ENCODE results near the gene RASIP1. TPM values are rescaled to one million over a fixed set of nuclear protein-coding genes. Genes with fewer than 3 reads are reported as not detected.

Gene RASIP1
- total RNA-seq, 4 donors from 2014 or later = 5.9 to 105 (median 31.9) TPM

- no peaks in the 10 kb centered on the region for H3K27me3 ChIP-seq
- intact Hi-C loops (cut with DNase I; ENCODE audit: low total_unique reads) = no loop called here
- H3K36me3 ChIP-seq = no peaks in the 10 kb centered on the region
- H3K4me1 ChIP-seq = no peaks in the 10 kb centered on the region
- H3K27ac ChIP-seq = peak within 1 kb of the TSS in 1 of 2 donors; percentile 1
- H3K9me3 ChIP-seq = no peaks in the 10 kb centered on the region
- TF ChIP-seq CTCF (IDR thresholded peaks at IDR 0.05) (peak in 1 of 4 experiments; percentile 4), POLR2A (IDR thresholded peaks at IDR 0.05) (peak; percentile 24 to 41)
- H3K4me3 ChIP-seq = peak within 1 kb of the TSS; percentile 10 to 14
- DNase-seq = no peak
Measured at GRCh38 chr19:48752496-48753365, 12.3 kb upstream of the RASIP1 start, which contains the start of gene FUT1. FUT1 (minus strand) TSS chr19:48752641; CDS start chr19:48751281, 1,360 bp downstream.

DNA sequence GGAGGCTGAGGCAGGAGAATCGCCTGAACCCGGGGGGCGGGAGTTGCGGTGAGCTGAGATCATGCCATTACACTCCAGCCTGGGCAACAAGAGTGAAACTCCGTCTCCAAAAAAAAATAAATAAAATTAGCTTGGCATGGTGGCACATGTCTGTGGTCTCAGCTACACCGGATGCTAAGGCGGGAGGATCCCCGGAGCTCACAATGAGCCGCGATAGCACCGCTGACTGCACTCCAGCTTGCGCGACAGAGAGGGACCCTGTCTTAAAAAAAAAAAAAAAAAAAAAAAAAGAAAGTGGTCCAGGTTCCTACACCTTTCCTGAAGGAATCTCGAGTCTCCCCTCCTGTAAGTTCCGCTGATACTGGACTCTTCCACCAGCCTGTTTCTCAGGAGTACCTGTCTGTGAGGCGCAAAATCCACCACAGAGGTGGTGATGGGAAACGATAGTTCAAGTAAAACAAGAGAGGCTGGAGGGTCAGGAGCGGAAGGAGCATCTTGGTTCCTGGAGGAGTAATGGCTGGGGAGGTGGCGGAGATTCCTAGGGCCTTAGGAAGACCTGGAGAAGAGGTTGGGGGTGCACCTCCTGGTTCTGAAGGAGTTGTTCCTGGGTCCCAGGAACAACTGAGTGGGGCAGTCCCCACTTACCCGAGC is 11.6 kb upstream of the RASIP1 start:
- intact Hi-C loops (cut with DNase I; ENCODE audit: low total_unique reads) = no loop called here
- Histone ChIP-seq H3K27me3 (no peaks in the 10 kb centered on the region), H3K9me3 (no peaks in the 10 kb centered on the region), H3K4me3 (peak overlapping the region; percentile 10 to 14), H3K27ac (peak overlapping the region in 1 of 2 donors; percentile 1), H3K36me3 (no peaks in the 10 kb centered on the region), H3K4me1 (no peaks in the 10 kb centered on the region)
- TF ChIP-seq POLR2A (IDR thresholded peaks at IDR 0.05) (no peak), CTCF (IDR thresholded peaks at IDR 0.05) (no peak)
- no peak for DNase-seq

GRCh38 chr19:48750771-48751504 is 10.5 kb upstream of the RASIP1 start:
- Histone ChIP-seq H3K27ac (no peak overlapping the region), H3K36me3 (no peaks in the 10 kb centered on the region), H3K4me3 (no peak overlapping the region), H3K9me3 (no peaks in the 10 kb centered on the region), H3K27me3 (no peaks in the 10 kb centered on the region), H3K4me1 (no peaks in the 10 kb centered on the region)
- intact Hi-C loops (cut with DNase I; ENCODE audit: low total_unique reads) = no loop called here
- no peak for DNase-seq
- TF ChIP-seq POLR2A (IDR thresholded peaks at IDR 0.05) (no peak), CTCF (IDR thresholded peaks at IDR 0.05) (no peak)

- Histone ChIP-seq H3K4me3 (no peak overlapping the region), H3K27me3 (no peaks in the 10 kb centered on the region), H3K4me1 (no peaks in the 10 kb centered on the region), H3K9me3 (no peaks in the 10 kb centered on the region), H3K27ac (no peak overlapping the region), H3K36me3 (no peaks in the 10 kb centered on the region)
- intact Hi-C loops (cut with DNase I; ENCODE audit: low total_unique reads) = no loop called here
- TF ChIP-seq POLR2A (IDR thresholded peaks at IDR 0.05) = no peak
- no peak for TF ChIP-seq CTCF (IDR thresholded peaks at IDR 0.05)
- DNase-seq = no peak
Measured at GRCh38 chr19:48750351-48750750, 9.9 kb upstream of the RASIP1 start.

Data from uterus (tissue), 4 donors.